HS-27A (cell line): ENCODE measurements around the gene GSN.

Source experiments
- DNase-seq: peaks from one replicate; pipeline ENCODE4 v3.0.0-alpha.2; 2012; ENCODE audit warnings: low read depth, missing footprints

The GSN gene

DNA sequence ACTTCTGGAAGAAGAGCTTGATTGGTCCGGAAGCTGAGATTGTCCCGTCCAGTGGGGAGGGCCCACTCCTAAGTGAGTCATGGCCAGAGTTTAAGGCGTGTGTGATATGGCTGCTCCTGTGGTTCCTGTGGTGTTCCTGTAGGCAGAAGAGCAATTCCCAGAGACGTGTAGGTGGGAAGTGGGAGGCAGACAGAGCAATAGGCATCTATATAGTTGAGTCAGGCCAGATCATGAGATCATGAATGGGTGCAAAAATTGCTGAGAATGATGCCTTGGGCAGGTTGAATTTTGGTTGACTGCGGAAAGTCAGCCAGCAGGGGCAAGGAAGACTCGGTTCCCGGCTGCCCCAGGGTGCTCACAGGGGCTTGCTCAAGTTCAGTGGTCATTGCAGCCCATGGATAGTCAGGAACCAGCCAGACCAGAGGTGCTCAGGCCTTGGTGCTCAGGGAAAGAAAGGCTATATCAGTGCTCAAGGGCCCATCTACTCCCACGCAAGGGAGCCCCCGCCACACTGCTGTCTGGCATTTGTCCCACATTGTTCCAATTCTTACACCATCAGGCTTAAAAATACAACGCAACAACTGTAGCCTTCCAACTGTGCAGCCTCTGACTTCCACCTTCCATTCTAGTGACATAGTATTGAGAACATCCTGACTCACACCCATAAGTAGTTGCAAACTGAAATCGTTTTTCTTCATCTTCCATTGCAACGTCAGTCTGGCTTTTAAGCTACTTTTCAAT, 21.0 kb upstream of the GSN start:
- DNase-seq, result no peak

DNA sequence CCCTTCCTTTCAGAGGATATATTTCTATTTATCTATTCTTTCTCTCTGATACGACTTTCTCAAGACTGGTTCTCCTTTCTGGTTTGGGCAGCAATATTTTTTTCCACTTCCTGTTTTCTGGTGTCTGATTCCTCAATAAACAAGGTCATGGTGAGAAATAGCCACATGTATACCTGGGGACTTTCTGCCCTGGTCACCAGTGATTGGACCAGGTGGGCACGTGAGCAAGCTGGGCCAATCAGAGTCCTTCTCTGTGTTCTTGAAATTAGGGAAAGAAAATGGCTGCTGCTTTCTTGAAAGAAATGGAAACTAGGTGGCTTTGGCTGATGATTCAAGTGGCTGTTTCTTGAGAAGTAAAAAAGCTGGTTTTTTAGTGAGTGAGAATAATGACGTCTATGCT, 18.4 kb upstream of the GSN start:
- DNase-seq, result no peak

DNA sequence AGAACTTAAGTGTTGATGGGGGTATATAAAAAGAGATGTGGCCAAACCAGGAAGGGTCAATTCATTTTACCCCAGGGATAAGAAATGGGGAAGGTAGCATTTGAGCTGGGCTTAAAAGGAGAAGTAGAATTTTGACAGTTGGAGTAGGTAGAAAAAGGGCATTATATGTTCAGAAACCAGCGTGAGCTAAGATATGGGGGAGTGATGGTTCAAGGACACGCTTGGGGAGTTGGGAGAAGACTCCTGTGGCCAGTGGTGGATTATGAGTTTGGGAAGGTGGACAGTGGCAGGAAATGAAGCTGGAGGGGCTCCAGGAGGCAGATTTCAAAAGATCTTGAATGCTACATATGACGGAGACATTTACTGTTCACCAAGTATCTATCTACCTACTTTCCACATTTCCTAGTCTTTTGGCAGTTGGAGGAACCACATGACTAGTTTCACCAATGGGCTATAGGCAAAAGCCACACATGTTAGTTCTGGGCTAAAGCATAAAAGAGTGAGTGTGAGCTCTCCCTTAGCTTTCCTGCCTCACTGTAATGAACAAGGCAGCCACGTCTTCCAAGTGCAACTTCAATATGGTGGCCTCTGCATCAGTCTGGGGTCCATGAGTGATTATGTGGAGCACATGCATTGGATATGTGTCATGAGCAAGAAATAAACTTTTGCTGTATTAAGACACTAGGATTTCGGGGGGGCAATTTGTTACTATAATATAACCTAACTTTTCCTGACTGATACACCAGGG, 15.7 kb upstream of the GSN start:
- no peak for DNase-seq

DNA sequence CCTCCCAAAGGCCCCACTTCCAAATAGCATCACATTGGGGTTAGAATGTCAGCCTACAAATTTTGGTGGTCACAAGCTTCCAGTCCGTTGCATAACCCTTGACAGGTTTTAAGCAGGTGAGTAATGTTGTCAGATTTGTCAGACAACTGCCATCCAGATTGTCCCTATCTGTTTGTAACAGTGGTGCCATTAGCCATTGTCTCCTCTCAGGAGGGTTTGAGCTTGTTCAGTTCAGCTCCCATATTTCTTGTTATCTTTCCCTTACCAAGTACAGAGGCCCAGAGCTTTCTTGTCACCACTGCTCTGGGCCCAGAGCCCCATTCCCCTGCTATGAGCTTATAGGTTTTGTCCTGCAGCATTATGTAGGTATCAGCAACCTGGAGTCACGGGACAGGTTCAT, 14.8 kb upstream of the GSN start:
- no peak for DNase-seq

DNA sequence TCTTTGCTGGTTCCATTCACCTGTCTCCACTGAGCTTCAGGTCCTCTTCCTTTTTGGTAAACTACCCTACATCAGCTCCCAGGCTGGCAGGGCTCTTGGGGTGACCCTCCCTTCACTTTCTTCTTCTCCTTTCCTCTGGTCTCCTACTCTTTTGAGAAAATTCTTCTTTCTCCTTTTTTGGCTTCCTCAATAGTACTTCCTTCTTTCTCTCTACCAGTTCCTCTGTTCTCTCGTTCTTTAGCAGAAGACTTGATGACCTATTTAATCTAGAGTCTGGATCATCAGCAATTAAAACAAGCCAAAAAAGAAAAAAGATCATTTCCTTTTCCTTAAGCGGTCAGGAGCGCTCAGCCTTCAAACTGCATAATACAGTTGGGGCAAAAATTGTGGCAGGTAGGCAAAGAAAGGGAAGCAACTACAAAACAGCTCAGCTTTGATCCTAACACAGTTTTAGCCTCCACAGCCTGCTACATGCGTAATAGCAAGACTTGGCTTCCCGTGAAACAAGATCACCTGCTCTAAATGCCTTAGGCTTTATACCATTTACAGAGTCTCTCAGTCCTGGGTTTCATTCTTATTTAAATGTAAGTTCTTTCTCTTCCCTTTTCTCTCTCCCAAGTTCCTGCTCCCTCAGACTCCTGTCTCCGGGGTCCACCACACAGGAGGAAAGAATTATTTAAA, 14.0 kb upstream of the GSN start:
- DNase-seq, result no peak

DNA sequence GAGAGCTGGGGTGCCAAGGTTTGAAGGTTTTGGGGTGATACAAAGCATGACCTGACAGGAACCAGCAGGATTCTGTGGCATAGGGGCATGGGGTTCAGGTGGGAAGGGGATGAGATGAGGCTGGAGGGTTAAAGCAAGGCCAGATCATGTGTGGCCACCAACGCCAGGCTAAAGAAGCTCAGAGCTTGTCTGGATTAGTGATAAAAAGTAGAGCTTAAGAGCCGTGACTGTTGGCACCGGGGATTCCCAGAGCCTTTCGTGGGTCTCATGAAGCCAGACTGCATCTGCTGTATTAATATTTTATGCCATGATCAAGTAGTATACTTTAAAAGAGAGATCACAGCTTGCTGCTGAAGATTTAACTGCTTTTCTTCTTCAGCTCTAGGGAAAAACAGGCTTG, 8.5 kb upstream of the GSN start:
- DNase-seq, result no peak

DNA sequence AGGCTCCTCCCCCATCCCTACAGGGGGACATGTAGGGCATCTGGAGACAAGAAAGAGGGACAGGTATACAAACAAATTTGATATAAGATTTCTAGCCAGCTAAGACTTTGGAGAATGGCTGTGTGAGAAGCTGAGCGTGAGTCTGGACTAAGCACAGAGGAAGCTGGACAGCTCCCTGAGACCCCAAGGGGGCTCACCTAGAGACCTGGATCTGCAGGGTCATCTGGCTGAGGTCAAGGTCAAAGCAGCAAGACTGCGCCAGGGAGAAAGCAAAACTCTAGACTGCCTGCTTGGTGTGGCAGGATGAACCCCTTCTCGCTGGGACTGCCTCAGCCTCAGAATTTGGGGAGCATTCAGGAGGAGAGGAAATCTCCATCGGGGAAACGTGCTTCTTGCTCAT, 8.0 kb upstream of the GSN start:
- DNase-seq, result no peak

DNA sequence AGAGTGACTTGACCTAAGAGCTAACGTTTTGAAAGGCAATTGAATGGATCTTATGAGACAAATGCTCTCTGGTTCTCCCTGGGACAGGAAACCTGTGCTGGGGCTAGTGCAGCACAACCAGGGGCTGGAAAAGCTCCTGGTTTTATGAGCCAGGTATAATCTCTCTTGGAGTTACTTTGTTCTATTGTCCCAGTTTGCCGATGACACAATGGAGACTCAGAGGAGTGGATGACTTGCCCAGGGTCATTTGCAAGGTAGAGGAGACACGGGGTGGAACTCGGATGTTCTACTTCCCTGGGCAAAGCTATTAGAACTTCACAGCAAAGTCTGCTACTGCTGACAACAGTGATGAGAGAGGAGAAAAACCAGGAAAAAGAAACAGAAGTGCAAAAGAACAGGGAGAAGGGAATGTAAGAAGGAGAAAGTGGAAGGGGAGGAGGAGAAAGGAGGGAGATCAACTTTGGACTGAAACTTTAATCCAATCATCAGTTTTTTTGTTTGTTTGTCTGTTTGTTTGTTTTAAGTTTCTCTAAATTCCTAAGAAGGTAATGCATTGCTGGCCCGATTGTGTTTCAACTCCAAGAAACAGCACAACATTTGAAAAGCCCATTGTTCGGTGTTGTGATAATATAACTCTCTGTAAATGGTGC, 7.4 kb upstream of the GSN start:
- no peak for DNase-seq

DNA sequence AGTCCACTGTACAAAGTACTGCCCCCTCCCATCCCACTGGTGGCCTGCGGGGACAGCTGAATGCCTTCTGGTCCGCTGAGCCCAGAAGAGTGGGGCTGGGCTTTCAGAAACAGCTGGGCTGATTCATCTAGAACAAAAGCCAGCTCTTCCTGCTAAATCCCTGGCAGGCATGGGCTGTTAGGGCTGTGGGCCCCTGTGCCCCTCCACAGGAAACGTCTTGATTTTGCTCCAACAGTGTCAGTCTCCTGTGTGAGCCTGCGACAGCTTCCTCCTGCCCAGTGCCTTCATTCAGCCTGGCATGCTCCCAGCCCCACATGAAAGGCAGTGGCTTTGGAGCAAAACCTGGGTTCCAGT, 6.9 kb upstream of the GSN start:
- no peak for DNase-seq

DNA sequence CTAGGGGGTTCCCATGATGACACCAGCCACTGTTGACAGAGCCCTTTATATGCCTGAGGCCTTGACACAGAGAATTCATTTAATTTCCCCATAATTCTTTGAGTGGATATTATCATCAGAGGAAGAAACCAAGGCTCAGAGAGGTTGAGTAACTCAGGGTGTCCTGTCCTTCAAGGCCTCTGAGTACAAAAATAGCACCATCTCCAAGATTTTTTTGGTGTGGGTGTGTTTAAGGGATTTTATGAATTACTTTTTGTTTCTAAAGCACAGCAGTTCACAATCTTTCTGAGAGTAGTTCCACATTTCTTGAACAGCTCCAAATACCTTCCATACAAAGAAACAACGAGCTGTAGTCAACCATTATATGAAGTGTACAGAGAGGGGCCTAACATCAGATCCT, 6.2 kb upstream of the GSN start:
- DNase-seq, result no peak

DNA sequence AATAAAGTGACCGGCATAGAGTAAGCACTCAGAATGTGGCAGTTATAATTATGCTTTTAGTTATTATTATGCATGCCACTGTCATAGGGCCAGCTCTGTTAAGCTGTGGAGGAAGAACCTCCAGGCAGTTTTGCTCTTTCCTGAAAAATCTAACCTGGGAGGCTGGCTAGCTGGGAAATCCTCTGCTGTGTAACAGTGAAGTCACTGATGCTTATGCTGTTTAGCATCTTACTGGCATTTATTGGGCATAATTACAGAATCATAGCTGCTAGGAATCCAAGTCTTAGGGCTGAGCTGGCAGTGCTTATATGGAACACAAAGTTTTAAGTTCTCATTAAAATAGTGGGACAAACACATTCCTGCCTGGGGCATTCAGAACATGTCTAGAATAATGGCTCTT, 5.5 kb upstream of the GSN start:
- DNase-seq, result no peak

DNA sequence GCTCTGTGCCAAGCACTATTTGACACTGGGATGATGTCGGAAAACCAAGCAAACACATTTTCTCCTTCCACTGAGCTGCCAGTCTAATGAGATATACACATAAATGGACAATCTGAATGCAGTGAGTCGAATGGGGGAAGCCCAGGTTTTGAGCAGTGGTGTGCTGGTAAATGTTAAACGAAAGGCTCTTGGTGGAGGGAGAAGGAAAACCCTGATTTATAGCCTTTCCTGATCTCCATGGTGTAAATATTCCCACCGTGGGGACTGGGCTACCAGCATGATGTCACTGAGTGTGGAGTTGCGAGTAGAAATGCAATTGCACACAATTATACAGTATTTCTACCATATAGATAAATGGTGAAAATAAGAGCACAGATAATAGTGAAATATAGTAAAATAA, 5.0 kb upstream of the GSN start:
- DNase-seq, result no peak

DNA sequence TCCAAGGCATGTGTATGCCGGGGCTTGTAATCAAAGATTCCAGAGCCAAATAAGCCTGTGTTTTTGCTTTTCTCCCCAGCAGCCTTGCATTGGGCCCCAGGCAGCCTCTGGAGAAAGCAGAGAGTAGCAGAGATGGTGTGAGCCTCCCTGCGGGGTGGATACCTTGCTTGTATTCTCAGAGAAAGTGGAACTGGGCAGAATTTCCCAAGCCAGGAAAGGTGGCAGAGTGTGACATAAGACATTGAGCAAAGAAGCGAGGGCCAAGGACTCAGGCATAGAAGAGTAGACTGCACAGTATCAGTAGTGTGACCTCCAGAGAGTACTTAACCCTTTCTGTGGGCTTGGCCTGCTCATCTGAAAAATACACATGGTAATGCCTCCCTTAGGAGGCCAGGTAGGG, 1.6 kb upstream of the GSN start:
- no peak for DNase-seq

DNA sequence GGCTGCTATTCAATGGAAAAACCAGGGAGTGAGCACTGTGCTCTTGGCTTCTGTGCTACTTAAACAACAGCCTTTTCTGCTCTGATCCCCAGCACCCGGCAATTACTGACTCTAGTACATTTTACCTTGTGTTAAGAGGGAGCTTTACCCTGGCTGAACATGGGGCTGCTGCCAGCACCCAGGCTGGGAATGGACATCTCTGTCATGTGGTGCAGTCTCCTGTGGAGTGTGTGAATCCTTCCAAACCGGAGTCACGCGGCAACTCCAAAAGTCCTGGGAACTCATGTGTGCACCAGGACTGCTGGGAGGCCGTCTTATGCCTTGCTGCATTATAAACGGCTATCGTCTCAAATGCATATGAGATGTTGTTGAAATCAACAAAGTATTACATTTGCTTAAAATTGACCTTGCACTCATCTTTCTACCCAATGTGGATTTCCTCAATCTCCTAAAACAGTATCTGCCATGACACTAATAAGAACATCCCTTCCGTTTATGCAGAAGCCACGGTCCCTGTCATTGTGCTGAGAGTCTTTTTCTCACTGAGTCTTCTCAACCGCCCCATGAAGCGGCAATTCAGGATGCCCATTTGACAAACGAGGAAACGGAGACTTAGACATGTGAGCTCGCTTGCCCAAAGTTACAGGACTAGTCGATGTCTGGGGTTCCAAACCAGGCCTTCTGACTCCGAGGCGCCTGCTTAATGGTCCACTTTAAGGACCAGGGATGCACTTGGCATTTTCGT, 884 bp upstream of the GSN start:
- no peak for DNase-seq

DNA sequence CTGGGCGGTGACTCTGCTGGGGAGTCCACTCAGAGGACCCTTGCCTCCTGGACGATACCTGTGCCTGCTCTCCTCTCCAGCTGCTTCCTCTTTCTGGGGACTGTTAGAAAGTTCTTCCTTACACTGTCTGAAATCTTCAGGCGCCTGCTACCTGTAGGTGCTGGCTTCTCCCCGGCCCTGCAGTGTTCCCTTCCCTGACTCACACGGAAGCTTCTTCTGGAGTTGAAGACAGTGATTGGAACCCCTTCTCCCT, 562 bp downstream of the GSN start:
- no peak for DNase-seq

DNA sequence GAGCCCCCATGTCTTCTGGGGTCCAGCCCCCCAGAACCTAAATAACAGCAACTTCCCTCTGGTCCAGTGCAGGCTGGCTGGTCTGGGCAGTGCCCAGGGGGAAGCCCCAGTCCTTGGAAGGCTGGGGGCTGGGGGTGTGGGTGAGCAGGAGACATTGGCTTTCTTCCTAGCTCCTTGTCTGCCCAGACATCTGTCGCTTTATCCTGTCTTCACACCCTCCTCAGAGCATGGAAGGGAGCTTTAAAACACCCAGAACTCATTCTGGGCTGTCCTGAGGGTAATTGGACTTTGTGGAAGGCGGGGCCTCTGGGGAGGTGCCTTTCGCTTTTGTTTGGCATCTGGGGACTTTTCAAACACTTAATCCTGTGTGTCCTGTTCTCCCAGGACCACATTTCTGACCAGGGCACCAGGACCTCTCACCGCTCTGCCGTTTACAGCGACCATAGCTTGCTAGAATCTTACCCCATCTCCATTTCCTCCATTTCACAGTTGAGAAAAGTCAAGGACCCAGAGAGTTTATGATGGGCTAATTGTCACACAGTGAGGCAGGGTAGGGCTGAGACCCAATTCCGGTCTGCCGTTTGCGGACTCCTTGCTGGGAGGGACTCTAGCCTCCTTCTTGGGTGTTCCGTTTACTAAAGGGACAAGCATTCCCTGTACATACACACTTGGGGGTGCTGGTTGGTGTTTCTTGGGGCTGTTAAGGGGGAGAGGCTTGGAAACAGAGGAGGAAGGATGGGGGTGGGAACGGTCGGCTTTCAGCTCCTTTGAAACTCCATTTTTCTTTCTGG, 1.1 kb downstream of the GSN start:
- DNase-seq, result no peak

DNA sequence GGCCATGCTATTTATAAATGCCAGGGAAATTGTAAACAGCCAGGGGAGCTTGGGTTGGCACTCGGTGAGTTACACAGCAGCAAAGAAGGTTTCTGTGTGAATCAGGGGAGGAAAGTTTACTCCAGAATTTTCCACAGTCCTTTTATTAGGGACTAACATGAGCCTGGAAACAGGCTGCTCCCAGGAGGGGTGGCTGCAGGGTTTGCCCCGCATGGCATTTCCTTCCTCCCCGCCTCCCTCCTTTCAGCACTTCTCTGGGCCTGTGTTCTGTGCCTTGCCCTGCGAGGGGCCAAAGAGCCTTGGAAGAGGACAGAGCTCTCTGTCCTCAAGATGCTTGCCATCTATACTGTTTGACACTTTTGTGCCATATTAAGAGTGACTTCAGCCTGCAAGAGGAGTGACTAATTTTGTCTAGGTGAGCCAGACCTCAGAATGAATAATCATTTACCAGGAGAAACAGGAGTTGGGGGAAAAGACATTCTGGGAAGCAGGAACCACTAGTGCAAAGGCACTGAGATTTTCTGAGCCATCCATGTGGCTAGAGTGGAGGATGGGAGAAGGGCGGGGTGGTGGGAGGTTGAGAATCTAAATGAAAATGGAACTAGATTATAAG, 1.8 kb downstream of the GSN start:
- no peak for DNase-seq

DNA sequence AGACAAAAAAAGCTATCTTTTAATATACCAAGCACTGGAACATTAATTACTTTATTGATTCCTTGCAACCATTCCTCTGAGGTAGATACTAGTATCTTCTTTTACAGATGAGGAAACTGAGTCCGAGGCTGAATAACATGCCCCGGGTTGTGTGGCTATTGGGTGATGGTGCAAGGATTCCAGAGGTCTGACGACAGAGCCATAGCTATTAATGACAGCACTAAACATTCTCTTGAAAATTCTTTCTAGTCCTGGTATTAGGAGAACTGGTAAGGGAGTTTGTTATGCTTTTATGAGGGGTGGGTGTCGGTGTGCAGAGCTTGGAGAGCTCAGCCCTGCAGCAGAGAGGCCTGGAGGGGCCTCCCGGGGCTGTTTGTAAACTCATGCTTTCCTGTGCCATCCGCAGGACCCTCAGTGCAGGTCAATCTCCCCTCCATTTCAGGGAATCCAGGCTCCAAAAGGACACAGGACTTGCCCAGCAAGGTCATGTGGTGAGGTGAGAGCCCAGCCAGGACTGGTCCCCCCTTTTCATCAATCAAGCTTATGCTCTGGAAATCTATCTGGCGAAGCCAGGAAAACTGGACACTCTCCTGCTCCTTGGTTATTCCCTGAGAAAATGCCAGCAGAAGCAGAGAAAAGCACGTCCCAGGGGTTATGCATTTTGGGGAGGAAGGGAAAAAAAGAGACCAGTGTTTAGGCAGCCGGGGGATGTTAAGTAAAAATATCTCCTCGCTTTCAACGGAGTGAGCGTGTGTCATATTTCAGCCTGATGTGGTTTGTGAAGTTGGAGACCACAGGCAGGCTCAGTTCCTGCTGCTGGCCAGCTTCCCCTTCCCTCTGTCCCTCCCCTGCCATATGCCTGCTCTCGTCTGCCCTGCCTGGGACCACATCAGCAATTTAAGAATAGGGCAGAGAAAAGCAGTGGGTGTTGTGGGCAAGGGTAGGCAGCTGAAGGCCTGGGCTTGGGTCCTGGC, 3.7 kb downstream of the GSN start:
- no peak for DNase-seq

DNA sequence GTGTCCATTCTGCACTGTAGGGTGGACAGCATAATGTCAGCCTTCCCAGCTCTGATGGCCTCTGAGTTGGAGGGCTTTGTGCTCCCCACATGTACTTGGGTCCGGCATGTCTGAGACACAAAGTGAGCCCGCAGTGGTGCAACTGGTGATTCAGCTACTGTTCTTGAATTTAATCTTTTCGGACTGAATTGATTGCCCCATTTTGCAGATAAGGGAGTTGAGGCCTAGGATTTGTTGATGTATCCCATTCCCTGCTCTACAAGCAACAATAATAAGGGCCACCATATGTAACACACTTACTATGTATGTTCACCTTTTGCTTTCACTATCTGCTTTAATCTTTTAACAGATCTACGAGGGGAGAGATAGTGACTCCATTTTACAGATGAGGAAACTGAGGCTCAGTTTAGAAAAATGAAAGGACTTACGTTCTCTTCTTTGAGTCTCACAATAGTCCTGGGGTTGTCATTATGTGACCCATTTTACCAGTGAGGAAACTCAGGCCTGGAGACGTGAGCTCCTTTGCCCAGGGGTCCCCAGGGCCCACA, 4.5 kb downstream of the GSN start:
- DNase-seq, result no peak
